GM19463 (cell line): Measurements from ENCODE around the gene ELFN1.

Source experiments
- ATAC-seq: cut with Tn5 transposase; IDR thresholded peaks from one replicate; pipeline ENCODE4 v1.9.1; 2021; ENCODE audit warnings: mild to moderate bottlenecking, moderate library complexity; ENCODE audit not compliant: unreplicated experiment

The ELFN1 gene

DNA sequence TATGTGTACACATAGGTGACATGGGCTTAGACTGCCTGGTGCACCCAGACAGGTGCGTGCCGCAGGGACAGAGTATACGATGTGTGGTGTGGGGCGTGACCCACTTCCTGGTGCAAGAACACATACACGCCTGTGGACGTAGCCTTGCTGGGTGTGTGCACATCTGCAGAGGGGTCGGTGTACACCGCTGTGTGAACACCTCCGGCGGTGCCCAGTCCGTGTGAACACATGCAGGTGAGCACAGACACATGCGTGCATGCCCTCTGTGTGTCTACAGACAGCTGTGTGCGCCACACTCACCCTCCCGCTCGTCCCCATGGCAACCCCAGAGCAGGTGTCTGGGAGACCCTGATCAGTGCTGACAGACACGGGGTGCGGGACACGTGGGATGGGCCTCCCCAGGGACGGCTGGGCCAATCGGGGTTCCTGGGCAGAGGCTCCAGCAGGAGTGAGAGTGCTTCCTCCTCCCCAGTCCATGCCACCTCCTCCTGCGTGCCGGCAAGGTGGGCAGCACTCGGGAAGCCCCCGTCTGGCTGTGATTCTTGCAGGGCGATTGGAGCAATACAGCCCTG lies 23.4 kb downstream of the ELFN1 start:
- ATAC-seq: no peak

DNA sequence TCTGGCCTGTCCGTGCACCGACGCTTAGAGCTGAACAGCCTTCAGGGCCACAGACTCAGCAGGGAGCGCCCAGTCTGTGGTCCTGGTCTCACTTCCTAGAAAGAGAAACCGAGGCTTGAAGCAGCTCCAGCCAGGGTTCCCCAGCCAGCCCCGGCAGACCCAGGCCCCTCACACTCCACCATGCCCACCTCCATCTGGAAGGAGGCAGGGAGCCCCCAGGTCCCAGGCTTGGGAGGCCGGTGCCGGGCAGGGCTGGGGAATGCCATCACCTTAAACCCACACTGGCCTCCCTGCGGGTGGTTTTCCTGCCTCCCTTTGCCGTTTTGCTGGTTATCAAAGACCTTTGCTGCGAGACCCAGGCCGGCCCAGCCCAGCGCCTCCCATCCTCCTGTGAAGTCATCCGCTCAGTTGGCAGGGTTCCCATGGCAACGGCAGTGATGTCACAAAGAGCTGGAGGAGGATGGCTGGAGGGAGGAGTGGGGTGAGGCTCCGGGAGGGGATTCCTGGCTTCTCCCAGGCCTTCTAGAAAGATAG lies 24.0 kb downstream of the ELFN1 start:
- ATAC-seq: no peak

DNA sequence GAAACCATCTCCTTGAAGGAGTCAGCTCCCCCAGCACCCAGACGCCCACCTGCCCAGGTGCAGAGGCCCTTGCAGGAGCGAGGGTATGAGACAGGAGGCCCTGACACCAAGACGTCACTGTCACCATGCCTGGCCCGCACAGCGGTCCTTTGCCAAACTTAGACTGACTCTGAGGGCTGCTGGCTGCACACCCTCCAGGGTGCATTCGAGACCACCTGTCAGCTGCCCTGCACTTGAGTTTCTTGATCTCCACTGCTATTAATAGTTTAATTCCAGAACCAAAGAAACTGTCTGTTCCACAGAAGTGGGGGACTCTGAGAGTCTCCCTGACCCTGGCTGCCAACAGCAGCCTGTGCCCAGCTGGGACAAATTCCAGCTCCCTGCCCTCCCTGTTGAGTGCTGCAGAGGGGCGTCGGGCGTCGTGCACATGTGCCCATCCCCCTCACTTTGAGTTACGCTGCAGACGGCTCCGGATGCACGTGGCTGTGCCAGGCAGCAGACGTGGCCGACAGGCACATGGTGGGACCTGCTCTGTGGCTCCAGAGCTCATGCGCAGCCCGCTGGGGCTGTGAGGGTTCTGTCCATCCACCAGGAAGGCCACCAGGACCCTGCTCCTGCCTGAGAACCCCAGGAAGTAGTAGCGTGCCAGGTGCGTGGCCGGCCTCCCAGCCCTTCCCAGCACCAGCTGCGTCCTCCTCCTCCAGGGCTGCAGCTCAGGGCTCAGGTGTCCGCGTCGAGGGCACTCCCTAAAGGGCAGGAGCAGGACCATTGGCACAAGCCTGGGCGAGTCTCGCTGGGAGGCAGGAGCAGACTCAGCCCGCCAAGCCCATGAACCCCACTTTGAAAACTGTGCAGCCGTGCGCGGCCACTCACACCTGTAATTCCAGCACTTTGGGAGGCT lies 24.8 kb downstream of the ELFN1 start:
- ATAC-seq: no peak

DNA sequence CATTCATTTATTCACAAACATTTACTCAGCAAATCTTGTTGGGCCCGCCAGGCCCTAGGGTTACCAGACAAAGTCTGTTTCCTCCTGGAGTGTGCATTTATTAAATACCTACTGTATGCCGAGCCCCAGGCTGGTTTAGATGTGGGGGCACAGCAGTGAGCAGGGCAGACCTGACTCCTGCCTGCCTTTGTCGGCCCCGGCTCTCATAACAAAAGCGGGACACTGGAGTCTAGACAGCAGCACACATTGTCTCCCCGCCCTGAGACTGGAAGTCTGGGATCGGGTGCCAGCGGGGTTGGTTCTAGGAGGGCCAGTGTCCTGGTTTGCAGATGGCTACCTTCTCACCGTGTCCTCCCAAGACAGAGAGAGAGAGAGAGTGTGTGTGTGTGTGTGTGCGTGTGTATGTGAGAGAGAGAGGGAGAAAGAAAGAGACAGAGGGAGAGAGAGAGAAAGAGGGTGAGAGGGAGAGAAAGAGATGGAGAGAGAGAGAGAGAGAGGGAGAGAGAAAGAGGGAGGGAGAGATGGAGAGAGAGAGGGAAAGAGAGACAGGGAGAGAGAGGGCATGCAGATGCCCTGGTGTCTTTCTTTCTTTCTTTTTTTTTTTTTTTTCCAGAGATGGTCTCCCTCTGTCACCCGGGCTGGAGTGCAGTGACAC lies 25.9 kb downstream of the ELFN1 start:
- ATAC-seq: no peak

DNA sequence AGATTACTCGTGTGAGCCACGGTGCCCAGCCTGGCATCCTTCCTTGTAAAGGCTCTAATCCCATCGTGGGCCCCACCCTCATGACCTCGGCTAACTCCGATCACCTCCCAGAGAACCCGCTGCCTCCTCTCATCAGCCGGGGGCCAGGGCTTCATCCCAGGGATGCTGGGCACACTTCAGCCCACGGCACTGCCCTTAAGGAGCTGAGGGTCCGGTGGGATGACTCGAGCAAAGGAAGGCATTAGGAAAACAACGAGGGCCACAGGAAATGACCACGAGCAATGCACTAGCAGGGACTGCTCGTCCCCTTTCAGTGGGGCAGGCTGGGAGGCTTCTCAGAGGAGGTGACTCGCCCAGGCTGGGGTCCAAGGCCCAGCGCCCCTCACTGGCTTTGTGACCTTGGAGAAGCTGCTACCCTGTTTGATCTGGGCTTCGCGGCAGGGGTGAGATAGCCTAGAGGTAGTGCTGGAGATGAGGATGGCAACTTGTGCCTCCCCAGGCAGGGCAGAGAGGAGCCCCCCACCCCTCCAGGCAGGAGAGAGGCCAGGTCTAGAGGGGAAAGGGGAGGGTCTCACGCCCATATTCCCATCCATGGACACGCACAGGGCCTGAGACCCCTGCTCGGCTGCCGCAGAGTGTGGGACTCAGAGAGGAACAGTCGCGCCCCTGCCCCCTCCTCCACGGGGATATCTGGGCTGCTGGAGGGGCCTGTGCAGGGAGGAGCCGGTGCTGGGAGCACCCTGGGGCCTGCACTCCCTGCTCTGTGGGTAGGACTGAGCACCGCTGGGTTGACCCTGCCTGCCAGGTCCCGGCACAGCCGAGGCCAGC lies 26.8 kb downstream of the ELFN1 start:
- ATAC-seq: no peak

DNA sequence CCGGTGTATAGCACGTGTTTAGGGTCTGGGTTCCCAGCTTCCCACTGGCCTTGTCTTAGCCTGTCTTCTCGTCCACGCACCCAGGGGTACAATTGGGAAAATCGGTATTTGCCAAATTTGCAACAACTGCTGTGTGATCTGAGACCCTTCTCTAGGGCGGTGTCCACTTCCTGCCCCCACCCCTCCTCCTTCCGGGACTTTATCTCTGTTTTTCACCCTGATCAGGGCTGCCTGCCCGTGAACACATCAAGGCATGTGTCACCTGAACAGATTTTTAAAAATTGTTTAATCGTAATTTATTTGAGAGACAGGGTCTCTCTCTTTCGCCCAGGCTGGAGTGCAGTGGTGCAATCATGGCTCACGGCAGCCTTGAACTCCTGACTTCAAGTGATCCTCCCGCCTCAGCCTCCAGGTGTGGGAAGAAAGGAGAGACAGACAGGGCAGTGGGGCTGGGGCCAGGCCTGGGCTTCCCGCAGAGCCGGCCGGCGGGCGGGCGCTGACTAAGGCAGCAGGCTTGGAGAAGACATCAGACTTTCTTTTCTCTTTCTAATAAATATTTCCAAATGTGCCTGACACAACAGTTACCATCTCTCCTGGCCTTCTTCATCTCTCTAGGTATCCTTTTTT lies 27.5 kb downstream of the ELFN1 start:
- no peak for ATAC-seq

DNA sequence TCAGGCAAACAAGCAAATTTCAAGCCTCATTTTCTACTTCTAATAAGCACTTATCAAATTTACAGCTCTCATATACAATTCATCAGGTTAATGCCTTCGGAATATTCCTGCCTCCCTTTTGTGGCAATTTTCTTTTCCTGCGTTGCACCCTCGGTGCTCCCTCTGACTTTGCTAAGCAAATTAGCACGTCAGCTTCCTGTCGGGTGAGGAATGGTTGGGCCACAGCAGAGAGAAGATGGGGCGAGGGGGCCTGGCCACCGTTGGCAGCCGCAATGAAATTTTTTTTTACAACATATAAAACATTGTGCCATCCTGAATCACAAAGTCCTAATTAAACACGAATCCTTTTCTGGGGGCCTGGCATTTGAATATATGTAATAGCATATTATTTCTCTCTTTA lies 28.1 kb downstream of the ELFN1 start:
- ATAC-seq: no peak

DNA sequence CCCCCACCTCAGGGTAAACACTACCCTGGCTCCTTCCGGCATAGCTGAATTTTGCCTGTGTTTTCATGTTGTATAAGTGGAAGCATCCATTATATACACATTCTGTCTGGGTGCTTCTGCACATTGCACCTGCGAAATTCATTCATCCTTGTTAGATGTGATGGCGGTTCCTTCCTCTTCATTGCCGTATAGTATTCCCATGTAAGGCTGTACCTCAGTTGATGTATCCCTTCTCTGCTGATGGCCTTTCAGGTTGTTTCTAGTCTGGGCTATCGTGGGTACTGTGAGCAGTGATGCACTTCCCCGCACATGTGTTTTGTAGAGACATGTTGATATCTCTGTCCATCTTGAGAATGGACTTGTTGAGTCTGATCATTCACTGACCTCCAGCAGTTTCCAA lies 28.9 kb downstream of the ELFN1 start:
- ATAC-seq: no peak

DNA sequence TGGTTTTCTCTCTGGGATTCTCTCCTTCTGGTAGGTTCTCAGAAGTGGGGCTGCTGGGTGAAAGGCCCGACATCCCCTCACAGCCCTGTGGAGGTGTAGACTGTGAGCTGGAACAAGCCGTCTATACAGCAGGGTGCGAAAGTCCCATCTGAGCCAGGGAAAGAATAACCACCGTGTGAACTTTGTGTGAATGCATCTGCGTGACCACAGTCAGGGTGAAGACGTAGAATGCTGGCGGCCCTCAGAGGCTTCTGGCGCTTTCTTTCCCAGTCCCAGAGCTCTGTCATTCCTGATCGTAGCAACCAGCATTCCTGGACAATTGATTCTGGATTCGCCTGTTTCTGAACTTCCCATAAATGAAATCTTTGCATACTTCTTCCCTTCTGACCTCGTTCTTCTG lies 30.0 kb downstream of the ELFN1 start:
- no peak for ATAC-seq

DNA sequence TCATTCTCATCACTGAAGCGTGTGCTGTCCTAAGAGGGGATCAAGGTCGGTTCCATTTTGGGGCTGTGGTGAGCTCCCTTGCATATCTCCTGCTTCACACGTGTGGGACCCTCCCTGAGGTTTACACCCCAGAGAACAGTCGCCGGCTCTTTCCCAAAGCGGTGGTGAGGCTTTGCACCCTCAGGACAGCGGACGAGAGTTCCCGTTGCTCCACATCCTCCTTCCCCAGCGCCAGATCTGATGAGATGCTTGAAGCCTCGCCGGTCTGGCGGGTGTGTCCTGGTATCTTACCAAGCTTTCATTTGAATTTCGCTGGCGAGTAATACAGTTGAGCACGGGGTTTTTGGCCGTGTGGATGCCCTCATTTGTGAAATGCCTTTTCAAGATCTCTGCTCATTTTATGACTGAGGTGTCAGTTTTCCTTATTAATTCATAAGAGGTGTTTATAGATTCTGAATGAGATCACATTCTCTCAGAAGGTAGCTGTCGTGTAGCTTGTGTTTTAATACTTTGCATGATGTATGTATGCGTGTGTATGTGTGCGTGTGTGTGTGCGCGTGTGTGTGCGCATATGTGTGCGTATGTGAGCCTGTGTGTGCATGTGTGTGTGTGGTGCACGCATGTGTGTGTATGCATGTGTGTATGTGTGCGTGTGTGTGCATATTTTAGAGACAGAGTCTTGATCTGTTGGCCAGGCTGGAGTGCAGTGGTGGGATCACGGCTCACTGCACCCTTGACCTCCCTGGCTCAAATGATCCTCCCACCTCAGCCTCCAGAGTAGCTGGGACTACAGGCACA lies 30.7 kb downstream of the ELFN1 start:
- no peak for ATAC-seq

DNA sequence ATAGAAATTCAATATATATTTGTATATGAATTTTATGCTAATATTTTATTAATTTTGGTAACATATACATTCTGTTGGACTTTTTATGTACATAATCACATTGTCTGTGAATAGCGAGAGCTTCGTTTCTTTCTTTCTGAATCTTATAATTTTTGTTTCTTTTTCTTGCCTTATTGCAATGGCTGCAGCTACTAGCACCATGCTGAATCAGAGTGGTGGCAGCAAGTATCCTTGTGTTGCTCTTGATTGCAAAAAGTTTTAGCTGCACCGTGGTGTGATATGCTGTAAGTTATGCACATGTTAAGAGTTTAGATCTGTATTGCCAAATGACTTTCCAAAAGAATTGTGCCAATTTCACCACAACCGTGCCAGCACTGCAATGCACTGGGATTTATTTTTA lies 32.6 kb downstream of the ELFN1 start:
- no peak for ATAC-seq

DNA sequence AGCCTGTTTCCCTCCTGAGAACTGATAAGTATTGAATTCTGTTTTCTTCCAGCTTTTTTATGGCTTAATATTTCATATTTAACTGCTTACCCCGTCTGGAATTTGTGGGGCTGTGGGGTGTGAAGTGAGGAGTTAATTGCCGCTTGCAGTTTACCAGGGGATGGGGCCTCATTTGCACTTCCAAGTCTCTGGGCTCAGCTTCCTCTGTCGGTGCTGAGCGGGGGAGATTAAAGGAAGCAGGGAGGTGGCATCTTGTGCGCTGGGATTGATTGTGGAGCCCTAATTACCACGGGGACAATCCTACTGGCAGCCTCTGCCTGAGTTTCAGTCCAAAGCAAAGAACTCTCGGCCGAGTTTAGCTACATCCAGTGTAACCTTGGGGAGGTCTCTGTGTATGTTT lies 33.4 kb downstream of the ELFN1 start:
- ATAC-seq: no peak

DNA sequence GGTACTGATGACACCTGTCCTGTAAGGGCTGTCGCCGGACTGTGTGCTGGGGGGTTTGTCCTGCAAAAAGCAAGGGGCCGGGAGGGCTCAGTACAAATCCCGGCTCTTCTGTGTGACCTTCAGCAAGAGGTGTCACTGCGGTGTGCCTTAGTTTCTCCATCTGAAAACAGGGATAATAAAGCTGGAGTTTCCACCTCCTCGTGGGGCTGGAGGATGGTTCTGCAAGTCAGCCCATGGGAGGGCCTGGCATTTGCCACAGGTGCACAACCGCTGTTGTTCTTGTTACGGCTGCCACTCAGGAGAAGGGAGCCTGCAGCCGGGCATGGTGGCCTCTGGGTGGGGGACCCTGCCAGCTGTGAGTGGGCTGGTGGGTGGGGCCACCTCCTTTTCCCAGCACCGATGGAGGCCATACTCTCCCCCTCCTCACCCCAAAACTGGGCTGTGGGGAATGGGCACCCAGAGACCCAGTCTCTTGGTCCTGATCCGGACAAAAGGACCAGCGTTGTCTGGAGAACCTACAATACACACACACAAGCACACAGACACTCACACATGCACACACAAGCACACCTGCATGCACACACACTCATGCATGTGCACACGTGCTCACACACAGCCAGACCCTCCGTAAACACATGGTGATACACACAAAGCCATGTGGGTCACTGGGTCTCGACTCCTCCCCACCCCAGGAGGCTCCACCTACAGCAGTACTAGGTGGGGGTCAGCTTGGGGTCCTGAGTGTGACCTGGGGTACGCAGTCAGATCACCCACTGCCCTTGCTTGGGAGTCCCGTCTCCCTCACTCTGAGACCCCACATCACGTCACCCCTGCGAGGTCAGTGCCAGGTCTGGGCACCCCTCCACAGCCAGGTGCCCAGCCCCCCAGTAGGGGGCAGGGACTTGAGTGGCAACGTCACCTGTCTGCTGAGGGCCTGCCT lies 34.1 kb downstream of the ELFN1 start:
- ATAC-seq: no peak

DNA sequence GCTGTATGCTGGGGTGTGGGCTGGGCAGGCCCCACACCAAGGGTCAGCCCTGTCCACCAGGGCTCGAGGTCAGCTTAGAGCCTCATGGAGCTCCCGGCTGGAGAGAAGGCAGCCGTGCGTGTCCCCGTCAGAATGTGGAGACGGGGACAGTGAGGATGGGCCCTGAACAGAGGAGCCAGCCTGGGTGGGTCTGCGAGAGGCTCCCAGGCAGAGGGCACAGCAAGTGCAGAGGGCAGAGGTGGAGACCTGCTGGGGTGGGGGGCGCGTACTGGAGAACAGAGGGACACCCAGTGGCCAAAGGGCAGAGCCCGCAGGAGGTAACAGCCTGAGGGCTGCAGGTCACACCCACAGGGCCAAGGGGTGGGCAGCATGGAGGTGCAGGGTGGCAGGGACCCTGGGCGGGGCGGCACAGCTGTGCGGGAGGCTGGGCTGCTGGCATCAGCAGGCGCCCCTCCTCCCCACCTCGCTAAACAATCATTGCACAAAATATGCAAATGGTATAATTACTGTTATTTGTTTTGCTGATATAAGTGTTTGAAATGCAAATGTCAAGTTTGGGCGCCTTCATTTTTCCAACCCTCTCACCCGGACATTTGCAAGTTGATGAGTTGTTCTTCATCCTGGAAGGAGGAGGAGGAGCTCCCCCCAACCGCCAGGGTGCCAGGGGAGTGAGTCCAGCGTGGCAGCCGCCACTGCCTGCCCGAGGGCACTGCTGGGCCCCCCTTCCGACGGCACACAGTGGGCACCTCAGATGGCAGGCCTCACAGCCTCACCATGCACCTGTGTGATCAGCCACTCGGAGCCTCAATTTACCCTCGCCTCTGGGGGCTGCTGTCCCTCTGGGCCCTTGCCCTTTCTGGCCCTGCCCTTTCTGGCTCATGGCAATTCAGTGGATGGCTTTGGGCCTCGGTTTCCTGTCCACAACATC lies 35.0 kb downstream of the ELFN1 start:
- no peak for ATAC-seq

DNA sequence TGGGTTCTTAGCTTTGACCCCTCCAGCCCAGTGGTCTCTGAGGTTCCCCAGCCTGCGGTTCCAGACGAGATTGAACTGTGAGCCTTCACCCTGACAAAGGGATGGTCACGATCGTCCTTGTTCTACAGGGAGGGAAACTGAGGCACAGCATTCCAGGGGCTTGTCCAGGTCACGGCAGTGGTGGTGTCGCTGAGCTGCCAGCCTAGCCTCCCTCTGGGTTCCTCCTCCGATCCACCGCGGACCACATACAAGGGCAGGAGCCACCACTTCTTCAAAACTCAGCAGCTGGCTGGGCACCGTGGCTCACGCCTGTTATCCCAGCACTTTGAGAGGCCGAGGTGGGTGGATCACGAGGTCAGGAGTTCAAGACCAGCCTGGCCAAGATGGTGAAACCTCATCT lies 35.8 kb downstream of the ELFN1 start:
- ATAC-seq: no peak

DNA sequence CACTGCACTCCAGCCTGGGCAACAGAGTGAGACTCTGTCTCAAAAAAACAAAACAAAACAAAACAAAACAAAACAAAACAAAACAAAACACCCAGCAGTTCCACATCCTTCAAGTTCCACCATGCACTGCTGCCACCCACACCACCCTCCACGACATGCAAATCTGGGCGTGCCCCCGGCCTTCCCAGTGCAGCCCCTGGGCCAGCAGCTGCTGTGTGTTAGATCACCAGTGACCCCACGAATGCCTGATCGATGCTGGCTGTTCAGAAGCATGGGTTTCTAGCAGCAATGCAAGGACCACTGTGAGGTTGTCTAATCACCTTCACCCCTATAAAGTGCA lies 36.3 kb downstream of the ELFN1 start:
- no peak for ATAC-seq

DNA sequence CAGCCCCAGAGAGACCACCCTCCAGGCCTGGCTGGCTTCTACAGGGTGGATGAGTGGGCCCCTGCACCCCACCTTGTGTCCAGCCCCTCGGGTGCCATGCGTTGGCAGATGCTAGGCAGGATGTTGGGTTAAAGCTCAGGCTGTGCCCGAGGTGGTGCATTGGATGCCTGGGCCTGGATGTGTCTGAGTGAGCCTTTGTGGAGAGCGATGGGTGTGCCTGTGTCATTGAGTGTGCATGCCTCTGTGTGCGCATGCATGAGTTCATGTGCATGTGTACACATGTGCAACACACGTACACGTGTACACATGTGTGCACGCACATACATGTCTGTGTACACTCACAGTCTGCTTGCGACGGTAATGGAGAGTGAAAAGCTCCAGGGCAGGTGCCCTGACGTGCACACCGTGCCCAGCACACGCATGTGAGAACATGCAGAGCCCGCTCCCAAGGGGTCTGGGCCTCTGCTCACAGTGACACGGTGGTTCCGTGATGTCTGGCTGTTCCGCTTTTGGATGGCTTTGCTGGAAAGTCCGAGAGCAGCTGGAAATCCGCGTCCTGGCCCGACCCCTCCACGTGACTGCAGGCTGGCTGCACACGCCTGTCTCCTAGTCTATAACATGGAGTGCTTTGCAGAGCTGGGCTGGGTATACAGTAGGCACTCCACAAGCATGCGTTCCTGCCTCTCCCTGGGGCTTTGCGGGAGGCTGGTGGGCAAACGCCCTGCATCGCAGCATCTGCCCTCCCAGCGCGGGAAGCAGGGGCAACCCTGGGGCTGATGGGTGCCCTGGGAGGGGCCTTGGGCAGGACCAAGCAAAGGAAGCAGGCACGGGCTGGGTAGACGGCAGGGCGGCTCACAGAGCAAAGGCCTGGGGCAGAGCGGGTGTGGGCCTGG lies 36.9 kb downstream of the ELFN1 start:
- no peak for ATAC-seq
